Stimulated activated CD4-positive, alpha-beta T cell treated with anti-CD3 and anti-CD28 coated beads, Interleukin-2, amount 100 ng/mL, for 48 hours (primary cell): Measurements from ENCODE around the gene IZUMO4.
"Not testable (repeated sequence)": the region's sequence is repeated elsewhere in the genome, so short reads cannot be mapped to it uniquely, and the experiment has no call there.

Experiments
- DNase-seq, 2 donors: peaks; one replicate each; pipeline ENCODE4 v3.0.0-alpha.2; 2020

IZUMO4 gene

GRCh38 chr19:2083174-2083854, 13.4 kb upstream of the IZUMO4 start:
- DNase-seq: peak in 1 of 2 donors; percentile 53

GRCh38 chr19:2084993-2085720, 11.6 kb upstream of the IZUMO4 start:
- DNase-seq: peak; percentile 86 to 90

- peak in 1 of 2 donors; percentile 47 for DNase-seq
These were observed 9.8 kb upstream of the IZUMO4 start for GRCh38 chr19:2086695-2087620.

- DNase-seq: no peak
These were observed 9.1 kb upstream of the IZUMO4 start for GRCh38 chr19:2087621-2088100.

- no peak for DNase-seq
These were observed 7.6 kb upstream of the IZUMO4 start for GRCh38 chr19:2089001-2089711.

GRCh38 chr19:2089727-2090053, 7.0 kb upstream of the IZUMO4 start:
- DNase-seq: no peak

GRCh38 chr19:2091926-2092525, 4.7 kb upstream of the IZUMO4 start:
- not testable (repeated sequence) for DNase-seq

- DNase-seq: peak; percentile 79 to 83
These were observed 658 bp upstream of the IZUMO4 start, which contains the start of gene MOB3A for GRCh38 chr19:2096034-2096479. Gene MOB3A (minus strand): TSS chr19:2096326. CDS start chr19:2078560, 17,766 bp downstream.

- no peak for DNase-seq
These were observed 629 bp downstream of the IZUMO4 start for GRCh38 chr19:2097203-2097885.

GRCh38 chr19:2097886-2098327, 1.2 kb downstream of the IZUMO4 start:
- DNase-seq: no peak

- no peak for DNase-seq
These were observed 2.4 kb downstream of the IZUMO4 start for GRCh38 chr19:2099054-2099501.

- DNase-seq: no peak
These were observed 3.4 kb downstream of the IZUMO4 start for GRCh38 chr19:2099937-2100718.

- no peak for DNase-seq
These were observed 4.0 kb downstream of the IZUMO4 start for GRCh38 chr19:2100719-2101061.

GRCh38 chr19:2101417-2102335, 5.0 kb downstream of the IZUMO4 start:
- DNase-seq: no peak

GRCh38 chr19:2103045-2103707, 6.5 kb downstream of the IZUMO4 start:
- no peak for DNase-seq

GRCh38 chr19:2108251-2109016, 11.7 kb downstream of the IZUMO4 start:
- DNase-seq: no peak

- DNase-seq: no peak
These were observed 12.5 kb downstream of the IZUMO4 start for GRCh38 chr19:2109046-2109864.
